ENCODE results near the gene CASP8.

- TF ChIP-seq, protein P1, sequence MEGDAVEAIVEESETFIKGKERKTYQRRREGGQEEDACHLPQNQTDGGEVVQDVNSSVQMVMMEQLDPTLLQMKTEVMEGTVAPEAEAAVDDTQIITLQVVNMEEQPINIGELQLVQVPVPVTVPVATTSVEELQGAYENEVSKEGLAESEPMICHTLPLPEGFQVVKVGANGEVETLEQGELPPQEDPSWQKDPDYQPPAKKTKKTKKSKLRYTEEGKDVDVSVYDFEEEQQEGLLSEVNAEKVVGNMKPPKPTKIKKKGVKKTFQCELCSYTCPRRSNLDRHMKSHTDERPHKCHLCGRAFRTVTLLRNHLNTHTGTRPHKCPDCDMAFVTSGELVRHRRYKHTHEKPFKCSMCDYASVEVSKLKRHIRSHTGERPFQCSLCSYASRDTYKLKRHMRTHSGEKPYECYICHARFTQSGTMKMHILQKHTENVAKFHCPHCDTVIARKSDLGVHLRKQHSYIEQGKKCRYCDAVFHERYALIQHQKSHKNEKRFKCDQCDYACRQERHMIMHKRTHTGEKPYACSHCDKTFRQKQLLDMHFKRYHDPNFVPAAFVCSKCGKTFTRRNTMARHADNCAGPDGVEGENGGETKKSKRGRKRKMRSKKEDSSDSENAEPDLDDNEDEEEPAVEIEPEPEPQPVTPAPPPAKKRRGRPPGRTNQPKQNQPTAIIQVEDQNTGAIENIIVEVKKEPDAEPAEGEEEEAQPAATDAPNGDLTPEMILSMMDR (IDR thresholded peaks at IDR 0.05) = no peak
- TF ChIP-seq EP300 (IDR thresholded peaks at IDR 0.05) (no peak), POLR2A (IDR thresholded peaks at IDR 0.05) (no peak), POLR2AphosphoS5 (IDR thresholded peaks at IDR 0.05) (no peak)
These were observed 14.1 kb upstream of the CASP8 start for GRCh38 chr2:201246280-201246679.
